ENCODE data around the gene SIRT1. TPM values are rescaled to one million over a fixed set of nuclear protein-coding genes. Genes with fewer than 3 reads are reported as not detected.

SIRT1 gene
- total and polyA plus RNA-seq, 9 of the 15 experiments (the other 6 are each of a cell fraction or from before 2014, with no cell fraction given): 7.8 to 25.8 (median 19.1) TPM

DNA sequence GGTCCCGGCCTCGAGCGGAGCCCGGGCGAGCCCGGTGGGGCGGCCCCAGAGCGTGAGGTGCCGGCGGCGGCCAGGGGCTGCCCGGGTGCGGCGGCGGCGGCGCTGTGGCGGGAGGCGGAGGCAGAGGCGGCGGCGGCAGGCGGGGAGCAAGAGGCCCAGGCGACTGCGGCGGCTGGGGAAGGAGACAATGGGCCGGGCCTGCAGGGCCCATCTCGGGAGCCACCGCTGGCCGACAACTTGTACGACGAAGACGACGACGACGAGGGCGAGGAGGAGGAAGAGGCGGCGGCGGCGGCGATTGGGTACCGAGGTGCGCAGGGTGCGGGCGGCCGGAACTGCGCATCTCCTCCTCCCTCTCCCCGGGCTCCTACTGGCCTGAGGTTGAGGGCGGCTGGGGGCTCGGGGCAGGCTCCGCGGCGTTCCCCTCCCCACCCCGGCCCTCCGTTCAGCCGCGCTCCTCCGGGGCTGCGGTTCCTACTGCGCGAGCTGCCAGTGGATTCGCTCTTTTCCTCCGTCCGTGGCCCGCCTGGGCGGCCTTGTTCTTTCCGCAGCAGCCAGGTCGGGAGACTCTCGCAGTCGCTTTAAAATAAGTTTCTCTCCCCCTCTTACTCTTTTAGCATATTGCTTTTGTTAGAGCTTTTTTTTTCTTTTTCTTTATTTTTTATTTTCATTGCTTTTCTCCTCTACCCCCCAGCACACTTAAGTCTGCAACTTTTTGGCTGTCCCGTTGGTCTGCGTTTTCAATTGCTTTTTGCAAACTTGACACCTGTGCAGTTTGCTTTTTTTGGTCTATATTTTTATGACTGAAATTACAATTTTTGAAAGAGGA lies 600 bp downstream of the SIRT1 start (continued):
- TF ChIP-seq STAG1 (CRISPR knock-in tag; IDR thresholded peaks at IDR 0.05; ENCODE audit: borderline replicate concordance) (0 out of 2 replicates have a peak, but pooled peaks have one; percentile 37), ETS2 (tag; IDR thresholded peaks at IDR 0.05; ENCODE audit: borderline replicate concordance, poor library complexity, severe bottlenecking) (peak; percentile 51), HMG20A (CRISPR knock-in tag; conservative IDR thresholded peaks at IDR 0.05) (no peak), SMARCB1 (IDR thresholded peaks at IDR 0.05; ENCODE audit: insufficient read length, low read depth) (no peak), EP300 (IDR thresholded peaks at IDR 0.05; ENCODE audit: low read length) (no peak)
- TF ChIP-seq, protein P1, sequence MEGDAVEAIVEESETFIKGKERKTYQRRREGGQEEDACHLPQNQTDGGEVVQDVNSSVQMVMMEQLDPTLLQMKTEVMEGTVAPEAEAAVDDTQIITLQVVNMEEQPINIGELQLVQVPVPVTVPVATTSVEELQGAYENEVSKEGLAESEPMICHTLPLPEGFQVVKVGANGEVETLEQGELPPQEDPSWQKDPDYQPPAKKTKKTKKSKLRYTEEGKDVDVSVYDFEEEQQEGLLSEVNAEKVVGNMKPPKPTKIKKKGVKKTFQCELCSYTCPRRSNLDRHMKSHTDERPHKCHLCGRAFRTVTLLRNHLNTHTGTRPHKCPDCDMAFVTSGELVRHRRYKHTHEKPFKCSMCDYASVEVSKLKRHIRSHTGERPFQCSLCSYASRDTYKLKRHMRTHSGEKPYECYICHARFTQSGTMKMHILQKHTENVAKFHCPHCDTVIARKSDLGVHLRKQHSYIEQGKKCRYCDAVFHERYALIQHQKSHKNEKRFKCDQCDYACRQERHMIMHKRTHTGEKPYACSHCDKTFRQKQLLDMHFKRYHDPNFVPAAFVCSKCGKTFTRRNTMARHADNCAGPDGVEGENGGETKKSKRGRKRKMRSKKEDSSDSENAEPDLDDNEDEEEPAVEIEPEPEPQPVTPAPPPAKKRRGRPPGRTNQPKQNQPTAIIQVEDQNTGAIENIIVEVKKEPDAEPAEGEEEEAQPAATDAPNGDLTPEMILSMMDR (IDR thresholded peaks at IDR 0.05 in 2 of 3, conservative IDR thresholded peaks at IDR 0.05 in 1 of 3; ENCODE audit: insufficient read depth in 2 of 3, low read depth in 1 of 3, low read length in 3 of 3): no peak
- TF ChIP-seq, protein P2, sequence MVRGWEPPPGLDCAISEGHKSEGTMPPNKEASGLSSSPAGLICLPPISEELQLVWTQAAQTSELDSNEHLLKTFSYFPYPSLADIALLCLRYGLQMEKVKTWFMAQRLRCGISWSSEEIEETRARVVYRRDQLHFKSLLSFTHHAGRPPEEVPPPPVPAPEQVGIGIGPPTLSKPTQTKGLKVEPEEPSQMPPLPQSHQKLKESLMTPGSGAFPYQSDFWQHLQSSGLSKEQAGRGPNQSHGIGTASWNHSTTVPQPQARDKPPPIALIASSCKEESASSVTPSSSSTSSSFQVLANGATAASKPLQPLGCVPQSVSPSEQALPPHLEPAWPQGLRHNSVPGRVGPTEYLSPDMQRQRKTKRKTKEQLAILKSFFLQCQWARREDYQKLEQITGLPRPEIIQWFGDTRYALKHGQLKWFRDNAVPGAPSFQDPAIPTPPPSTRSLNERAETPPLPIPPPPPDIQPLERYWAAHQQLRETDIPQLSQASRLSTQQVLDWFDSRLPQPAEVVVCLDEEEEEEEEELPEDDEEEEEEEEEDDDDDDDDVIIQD (CRISPR knock-in tag; IDR thresholded peaks at IDR 0.05): peak; percentile 45; the same call in 1 of the 2 replicates
- TF ChIP-seq, protein P3, sequence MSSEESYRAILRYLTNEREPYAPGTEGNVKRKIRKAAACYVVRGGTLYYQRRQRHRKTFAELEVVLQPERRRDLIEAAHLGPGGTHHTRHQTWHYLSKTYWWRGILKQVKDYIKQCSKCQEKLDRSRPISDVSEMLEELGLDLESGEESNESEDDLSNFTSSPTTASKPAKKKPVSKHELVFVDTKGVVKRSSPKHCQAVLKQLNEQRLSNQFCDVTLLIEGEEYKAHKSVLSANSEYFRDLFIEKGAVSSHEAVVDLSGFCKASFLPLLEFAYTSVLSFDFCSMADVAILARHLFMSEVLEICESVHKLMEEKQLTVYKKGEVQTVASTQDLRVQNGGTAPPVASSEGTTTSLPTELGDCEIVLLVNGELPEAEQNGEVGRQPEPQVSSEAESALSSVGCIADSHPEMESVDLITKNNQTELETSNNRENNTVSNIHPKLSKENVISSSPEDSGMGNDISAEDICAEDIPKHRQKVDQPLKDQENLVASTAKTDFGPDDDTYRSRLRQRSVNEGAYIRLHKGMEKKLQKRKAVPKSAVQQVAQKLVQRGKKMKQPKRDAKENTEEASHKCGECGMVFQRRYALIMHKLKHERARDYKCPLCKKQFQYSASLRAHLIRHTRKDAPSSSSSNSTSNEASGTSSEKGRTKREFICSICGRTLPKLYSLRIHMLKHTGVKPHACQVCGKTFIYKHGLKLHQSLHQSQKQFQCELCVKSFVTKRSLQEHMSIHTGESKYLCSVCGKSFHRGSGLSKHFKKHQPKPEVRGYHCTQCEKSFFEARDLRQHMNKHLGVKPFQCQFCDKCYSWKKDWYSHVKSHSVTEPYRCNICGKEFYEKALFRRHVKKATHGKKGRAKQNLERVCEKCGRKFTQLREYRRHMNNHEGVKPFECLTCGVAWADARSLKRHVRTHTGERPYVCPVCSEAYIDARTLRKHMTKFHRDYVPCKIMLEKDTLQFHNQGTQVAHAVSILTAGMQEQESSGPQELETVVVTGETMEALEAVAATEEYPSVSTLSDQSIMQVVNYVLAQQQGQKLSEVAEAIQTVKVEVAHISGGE (CRISPR knock-in tag; IDR thresholded peaks at IDR 0.05): 0 out of 6 replicates have a peak, but pooled peaks of 1 of the 3 experiments have one; percentile 47
- TF ChIP-seq, protein P4, sequence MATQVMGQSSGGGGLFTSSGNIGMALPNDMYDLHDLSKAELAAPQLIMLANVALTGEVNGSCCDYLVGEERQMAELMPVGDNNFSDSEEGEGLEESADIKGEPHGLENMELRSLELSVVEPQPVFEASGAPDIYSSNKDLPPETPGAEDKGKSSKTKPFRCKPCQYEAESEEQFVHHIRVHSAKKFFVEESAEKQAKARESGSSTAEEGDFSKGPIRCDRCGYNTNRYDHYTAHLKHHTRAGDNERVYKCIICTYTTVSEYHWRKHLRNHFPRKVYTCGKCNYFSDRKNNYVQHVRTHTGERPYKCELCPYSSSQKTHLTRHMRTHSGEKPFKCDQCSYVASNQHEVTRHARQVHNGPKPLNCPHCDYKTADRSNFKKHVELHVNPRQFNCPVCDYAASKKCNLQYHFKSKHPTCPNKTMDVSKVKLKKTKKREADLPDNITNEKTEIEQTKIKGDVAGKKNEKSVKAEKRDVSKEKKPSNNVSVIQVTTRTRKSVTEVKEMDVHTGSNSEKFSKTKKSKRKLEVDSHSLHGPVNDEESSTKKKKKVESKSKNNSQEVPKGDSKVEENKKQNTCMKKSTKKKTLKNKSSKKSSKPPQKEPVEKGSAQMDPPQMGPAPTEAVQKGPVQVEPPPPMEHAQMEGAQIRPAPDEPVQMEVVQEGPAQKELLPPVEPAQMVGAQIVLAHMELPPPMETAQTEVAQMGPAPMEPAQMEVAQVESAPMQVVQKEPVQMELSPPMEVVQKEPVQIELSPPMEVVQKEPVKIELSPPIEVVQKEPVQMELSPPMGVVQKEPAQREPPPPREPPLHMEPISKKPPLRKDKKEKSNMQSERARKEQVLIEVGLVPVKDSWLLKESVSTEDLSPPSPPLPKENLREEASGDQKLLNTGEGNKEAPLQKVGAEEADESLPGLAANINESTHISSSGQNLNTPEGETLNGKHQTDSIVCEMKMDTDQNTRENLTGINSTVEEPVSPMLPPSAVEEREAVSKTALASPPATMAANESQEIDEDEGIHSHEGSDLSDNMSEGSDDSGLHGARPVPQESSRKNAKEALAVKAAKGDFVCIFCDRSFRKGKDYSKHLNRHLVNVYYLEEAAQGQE (IDR thresholded peaks at IDR 0.05; ENCODE audit: borderline replicate concordance): no peak
- TF ChIP-seq, protein P4 (CRISPR knock-in tag; IDR thresholded peaks at IDR 0.05; ENCODE audit: low read depth): peak; percentile 56; the same call in 1 of the 2 replicates

Data from K562 (cell line).